HT1080 (cell line): ENCODE results near the gene CCT5. TPM values are rescaled to one million over a fixed set of nuclear protein-coding genes. Genes with fewer than 3 reads are reported as not detected.
"Not testable (repeated sequence)": the region's sequence is repeated elsewhere in the genome, so short reads cannot be mapped to it uniquely, and the experiment has no call there.

Experiments used
- DNase-seq: peaks from one replicate; pipeline ENCODE4 v3.0.0-alpha.2; 2015; ENCODE audit warnings: low read depth
- total RNA-seq: library from RNA; depleted of rRNA; stranded (reverse); fragments of >200 nt; shearing (Covaris generic); gene quantifications from 2 replicates; pipeline ENCODE4 v1.2.3, GENCODE V29; 2014

Gene CCT5
- total RNA-seq, 1 experiment from 2014 or later = 1,707 TPM

GRCh38 chr5:10244342-10244944 is 5.6 kb upstream of the CCT5 start:
- DNase-seq = no peak

- no peak for DNase-seq
These were observed 3.3 kb upstream of the CCT5 start for GRCh38 chr5:10246761-10247160.

- not testable (repeated sequence) for DNase-seq
These were observed 2.9 kb upstream of the CCT5 start for GRCh38 chr5:10247217-10247616.

- no peak for DNase-seq
These were observed 1.5 kb upstream of the CCT5 start for GRCh38 chr5:10248378-10249260.

DNA sequence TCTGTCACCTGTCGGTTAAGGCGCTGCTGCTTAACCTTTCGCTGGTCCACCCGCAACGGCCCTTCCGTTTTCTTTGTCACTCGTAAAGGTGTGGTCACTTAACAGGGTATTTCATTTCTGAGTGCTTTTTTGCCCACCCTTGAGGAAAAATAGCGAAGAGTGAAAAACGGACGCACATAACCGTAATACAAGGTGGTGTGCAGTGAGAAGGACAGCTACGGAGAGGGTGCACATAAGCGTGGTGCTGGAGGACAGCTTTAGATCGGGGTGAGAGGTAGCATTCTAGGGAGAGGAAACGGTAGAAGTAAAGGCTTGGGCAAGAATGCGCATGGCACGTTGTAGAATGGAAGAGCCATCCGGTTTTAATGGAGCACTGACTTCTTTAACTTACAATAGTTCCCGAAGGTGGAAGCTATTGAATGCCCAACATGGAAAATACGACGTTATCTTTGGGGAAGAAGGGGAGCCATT is 761 bp downstream of the CCT5 start:
- no peak for DNase-seq

DNA sequence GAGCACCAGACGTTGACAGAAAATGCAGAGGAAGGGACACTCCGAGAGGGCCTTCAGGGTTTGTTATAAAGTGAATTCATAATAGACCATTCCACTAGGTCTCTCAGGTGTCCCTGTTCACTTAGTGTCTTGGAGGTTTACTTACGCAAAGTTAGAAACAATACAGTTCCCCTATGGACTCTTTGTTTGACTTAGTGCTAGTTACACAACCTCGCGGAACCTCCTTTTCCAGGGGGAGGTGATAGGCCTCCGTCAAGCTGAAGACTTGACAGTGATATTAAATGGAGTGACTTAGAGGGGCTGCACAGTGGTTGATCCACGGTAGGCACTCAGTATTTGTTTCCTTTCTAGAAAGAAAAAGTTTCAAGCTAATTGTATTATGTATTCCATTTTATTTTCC is 1.3 kb downstream of the CCT5 start:
- DNase-seq = no peak

DNA sequence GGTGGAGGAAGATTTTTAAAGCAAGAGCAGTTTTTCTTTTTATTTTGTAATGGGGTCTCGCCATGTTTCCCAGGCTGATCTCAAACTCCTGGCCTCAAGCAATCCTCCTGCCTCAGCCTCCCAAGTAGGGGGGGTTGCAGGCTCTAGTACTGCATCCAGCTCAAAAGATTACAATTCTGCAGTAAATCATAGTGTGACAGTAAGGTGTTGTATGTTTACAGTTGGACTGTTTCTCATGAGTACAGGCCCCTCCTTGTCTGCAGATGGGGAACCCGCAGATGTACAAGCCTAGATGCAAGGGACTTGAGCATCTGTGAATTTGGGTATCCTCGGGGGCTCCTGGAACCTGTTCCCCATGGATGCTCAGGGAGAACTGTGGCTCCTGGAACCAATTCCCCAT is 3.3 kb downstream of the CCT5 start:
- no peak for DNase-seq

GRCh38 chr5:10254686-10255085 is 4.6 kb downstream of the CCT5 start:
- no peak for DNase-seq

DNA sequence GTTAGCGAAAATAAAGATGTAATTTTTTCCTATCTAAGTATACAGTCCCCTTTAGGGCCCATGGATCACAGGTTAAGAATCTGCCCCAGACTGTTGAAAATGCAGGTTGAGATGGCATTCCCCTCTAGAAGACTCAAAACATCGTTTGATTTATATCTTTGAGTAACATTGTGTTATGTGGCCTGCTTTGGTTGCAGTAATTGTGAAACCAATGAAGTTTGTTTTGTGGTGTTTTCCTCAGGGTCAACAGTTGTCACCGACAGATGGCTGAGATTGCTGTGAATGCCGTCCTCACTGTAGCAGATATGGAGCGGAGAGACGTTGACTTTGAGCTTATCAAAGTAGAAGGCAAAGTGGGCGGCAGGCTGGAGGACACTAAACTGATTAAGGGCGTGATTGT is 7.8 kb downstream of the CCT5 start:
- no peak for DNase-seq

GRCh38 chr5:10259899-10260298 is 9.8 kb downstream of the CCT5 start:
- no peak for DNase-seq

GRCh38 chr5:10261065-10261464 is 11.0 kb downstream of the CCT5 start:
- no peak for DNase-seq

DNA sequence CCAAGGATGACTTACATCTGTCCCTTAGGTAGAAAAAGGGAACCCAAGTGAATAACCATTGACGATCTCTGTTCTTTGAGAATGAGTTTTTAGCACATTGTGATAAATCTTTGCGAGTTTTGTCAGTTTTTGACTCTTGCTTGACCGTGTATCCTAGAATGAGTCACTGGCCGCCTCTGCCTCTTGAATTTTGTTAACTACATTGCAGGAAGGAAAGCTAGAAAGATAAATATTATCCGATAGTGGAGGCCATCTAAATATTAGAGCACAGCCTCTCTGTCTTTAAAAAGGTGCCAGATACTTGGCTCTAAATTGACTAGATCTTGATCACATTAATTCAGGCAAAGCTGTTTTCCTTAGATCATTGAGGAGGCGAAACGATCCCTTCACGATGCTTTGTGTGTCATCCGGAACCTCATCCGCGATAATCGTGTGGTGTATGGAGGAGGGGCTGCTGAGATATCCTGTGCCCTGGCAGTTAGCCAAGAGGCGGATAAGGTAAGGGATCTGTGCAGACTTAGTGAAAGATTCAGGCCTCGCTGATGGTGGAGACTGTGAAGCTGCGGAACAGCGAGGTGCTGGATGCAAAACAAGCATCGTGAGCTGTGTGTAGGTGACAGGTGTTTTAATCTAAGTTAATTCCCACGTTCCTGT is 12.2 kb downstream of the CCT5 start:
- no peak for DNase-seq

DNA sequence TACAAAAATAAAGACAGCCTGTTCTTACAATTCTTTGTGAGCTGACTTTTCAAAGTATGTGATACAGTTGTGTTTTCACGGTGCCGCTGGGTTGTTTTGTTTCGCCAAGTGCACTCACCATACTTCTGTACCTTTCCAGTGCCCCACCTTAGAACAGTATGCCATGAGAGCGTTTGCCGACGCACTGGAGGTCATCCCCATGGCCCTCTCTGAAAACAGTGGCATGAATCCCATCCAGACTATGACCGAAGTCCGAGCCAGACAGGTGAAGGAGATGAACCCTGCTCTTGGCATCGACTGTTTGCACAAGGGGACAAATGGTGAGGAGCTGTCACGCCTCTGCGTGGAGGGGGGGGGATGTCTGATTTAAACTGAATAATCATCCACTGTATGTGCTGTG is 12.9 kb downstream of the CCT5 start:
- no peak for DNase-seq

DNA sequence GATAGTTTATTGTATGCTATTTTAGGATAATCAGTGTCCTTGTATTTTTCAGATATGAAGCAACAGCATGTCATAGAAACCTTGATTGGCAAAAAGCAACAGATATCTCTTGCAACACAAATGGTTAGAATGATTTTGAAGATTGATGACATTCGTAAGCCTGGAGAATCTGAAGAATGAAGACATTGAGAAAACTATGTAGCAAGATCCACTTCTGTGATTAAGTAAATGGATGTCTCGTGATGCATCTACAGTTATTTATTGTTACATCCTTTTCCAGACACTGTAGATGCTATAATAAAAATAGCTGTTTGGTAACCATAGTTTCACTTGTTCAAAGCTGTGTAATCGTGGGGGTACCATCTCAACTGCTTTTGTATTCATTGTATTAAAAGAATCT is 14.5 kb downstream of the CCT5 start:
- no peak for DNase-seq

DNA sequence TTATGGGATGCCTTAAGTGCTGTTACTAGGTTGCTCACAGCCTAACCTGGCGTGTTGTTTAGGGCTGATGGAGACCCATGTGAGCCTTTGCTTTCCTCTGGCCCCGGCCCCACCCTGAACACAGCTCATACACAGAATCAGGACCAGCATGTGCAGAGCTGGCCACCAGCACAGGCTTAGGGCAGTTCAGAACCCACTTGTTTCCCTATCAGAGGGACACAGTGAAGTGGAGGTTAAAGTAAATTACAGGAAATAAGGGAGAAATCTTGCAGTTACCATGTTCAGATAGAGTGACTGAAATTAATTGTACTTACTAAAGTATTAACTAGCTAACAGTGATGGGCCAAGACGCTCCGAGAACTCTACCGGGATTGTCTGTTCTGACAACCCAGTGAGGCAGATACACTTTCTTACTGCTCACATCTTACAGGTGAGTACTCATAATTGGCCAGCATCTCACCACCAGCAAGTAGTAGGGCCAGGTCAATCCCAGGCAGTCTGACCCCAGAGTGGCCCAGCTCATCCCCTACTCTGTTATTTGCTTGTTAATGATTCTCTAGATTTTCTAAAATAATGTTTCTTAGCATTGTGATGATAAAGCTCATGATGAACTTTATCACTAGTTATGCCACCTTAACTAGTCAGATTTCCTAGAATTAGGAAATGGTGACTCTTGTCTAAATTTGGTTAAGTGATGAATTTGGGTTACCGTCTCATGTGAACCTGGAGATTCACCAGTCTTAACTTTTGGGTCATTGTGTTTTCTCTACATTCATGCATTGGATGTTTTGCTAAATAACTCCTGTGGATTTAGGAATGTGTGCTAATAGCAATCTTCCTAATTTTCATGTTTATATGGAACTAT is 15.4 kb downstream of the CCT5 start:
- no peak for DNase-seq

- DNase-seq = no peak
These were observed 16.1 kb downstream of the CCT5 start for GRCh38 chr5:10266137-10266536.

- DNase-seq = no peak
These were observed 16.8 kb downstream of the CCT5 start for GRCh38 chr5:10266839-10267238.

- DNase-seq = peak; percentile 54
These were observed 18.0 kb downstream of the CCT5 start for GRCh38 chr5:10268100-10268499.

- no peak for DNase-seq
These were observed 22.2 kb downstream of the CCT5 start for GRCh38 chr5:10272053-10272874.

DNA sequence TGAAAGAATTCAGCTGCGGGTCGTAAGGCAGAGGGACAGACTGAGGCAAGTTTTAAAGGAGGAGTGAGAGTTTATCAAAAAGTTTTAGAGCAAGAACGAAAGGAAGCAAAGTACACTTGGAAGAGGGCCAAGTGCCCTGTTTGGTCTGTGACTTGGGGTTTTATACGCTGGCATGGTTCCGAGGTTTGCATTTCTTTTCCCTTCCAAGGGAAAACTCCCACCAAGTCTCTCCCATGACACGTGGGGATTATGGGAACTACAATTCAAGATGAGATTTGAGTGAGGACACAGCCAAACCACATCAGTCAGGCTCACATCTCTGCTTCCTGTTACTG is 22.8 kb downstream of the CCT5 start:
- DNase-seq = not testable (repeated sequence)

- no peak for DNase-seq
These were observed 25.4 kb downstream of the CCT5 start for GRCh38 chr5:10275460-10275859.
